ENCODE measurements around the gene ARL17B.
"Not testable (repeated sequence)": the region's sequence is repeated elsewhere in the genome, so short reads cannot be mapped to it uniquely, and the experiment has no call there.

The ARL17B gene

DNA sequence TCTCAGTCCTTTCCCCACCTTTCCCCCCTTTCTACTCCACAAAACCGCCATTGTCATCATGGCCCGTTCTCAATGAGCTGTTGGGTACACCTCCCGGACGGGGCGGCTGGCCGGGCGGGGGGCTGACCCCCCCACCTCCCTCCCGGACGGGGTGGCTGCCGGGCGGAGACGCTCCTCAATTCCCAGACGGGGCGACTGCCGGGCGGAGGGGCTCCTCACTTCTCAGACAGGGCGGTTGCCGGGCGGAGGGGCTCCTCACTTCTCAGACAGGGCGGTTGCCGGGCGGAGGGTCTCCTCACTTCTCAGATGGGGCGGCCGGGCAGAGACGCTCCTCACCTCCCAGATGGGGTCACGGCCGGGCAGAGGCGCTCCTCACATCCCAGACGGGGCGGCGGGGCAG is 108.8 kb downstream of the ARL17B start:
- DNase-seq (ENCODE audit: low read depth, low spot score), result not testable (repeated sequence)

- not testable (repeated sequence) for DNase-seq (ENCODE audit: low read depth, low spot score)
Measured at GRCh38 chr17:46249153-46249552, 112.4 kb downstream of the ARL17B start.

- DNase-seq (ENCODE audit: low read depth, low spot score), result not testable (repeated sequence)
Measured at GRCh38 chr17:46244949-46245768, 116.4 kb downstream of the ARL17B start.

DNA sequence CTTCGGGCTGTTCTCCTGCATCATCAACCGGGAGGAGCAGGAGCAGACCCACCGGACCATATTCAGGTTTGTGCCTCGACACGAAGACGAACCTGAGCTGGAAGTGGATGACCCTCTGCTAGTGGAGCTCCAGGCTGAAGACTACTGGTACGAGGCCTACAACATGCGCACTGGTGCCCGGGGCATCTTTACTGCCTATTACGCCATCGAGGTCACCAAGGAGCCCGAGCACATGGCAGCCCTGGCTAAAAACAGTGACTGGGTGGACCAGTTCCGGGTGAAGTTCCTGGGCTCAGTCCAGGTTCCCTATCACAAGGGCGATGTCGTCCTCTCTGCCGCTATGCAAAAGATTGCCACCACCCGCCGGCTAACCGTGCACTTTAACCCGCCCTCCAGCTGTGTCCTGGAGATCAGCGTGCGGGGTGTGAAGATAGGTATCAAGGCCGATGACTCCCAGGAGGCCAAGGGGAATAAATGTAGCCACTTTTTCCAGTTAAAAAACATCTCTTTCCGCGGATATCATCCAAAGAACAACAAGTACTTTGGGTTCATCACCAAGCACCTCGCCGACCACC is 117.1 kb downstream of the ARL17B start:
- not testable (repeated sequence) for DNase-seq (ENCODE audit: low read depth, low spot score)

DNA sequence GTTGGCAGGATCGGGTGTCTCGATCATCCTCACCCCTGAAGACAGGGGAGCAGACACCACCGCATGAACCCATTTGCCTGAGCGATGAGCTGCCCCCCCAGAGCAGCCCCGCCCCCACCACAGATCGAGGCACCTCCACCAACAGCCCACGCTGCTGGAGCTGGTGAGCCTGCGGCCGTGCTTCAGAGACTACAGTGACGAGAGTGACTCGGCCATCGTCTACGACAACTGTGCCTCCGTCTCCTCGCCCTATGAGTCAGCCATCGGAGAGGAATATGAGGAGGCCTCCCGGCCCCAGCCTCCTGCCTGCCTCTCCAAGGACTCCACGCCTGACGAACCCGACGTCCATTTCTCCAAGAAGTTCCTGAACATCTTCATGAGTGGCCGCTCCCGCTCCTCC is 117.6 kb downstream of the ARL17B start:
- DNase-seq (ENCODE audit: low read depth, low spot score), result not testable (repeated sequence)

DNA sequence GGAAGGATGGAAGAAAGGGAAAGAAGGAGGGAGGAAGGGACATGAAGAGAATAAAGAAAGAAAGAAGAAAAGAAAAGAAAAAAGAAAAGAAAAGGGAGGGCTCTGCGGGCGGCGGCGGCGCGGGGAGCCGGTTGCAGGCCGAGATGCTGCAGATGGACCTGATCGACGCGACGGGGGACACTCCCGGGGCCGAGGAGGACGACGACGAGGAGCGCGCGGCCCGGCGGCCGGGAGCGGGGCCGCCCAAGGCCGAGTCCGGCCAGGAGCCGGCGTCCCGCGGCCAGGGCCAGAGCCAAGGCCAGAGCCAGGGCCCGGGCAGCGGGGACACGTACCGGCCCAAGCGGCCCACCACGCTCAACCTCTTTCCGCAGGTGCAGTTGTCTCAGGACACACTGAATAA is 118.1 kb downstream of the ARL17B start:
- not testable (repeated sequence) for DNase-seq (ENCODE audit: low read depth, low spot score)

DNA sequence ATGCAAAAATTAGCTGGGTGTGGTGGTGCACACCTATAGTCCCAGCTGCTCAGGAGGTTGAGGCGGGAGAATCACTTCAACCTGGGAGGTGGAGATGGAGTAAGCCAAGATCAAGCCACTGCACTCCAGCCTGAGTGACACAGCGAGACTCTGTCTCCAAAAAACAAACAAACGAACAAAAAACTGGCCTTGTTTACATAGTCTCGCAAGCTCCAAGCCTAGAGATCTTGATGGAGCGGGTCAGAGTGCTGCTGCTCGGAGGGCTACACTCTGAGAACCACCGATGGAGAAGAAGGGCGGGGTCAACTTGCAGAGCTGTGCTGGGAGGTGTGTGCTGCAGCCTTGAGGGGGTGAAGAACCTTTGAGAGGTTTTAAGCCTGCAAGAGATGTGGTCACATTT is 130.2 kb downstream of the ARL17B start:
- DNase-seq (ENCODE audit: low read depth, low spot score), result not testable (repeated sequence)

DNA sequence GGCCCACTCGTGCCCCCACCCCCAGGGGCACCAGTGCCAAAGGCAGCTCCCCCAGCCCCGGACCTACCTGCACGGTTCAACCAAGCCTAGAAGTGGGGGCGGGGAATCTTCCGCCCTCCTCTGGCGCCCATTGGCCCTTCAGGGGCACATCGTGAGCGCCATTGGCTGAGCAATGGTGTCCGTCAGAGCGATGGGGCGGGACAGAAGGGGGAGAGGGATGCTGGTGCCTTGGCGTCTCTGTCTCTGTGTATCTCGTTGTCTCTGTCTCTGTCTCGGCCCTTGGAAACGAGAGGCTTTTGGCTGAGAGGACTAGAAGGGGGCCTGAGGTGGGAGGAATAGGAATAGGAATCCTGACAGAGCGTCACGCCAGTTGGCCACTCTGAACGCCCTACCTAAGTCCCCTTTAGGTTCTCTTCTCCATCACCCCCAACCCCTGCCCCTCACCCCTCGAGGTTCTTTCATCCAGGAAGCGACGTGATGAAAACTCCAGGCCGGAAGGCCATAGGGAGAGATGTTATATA is 136.2 kb downstream of the ARL17B start:
- DNase-seq (ENCODE audit: low read depth, low spot score), result peak; percentile 57

- not testable (repeated sequence) for DNase-seq (ENCODE audit: low read depth, low spot score)
Measured at GRCh38 chr17:46224864-46225263, 136.7 kb downstream of the ARL17B start.

Measured in smooth muscle cell of the brain vasculature (primary cell).